CD14-positive monocyte (primary cell): ENCODE data around the gene CLEC19A. TPM values are rescaled to one million over a fixed set of nuclear protein-coding genes. Genes with fewer than 3 reads are reported as not detected.

Experiments
- DNase-seq, 3 donors: peaks; one replicate each; pipeline ENCODE4 v3.0.0-alpha.2; 2011 to 2022
- H2AFZ ChIP-seq: 2 replicates; pipeline ENCODE4 v1.6.0; 2012; ENCODE audit warnings: mild to moderate bottlenecking, low read depth, low read length, inconsistent platforms; ENCODE audit not compliant: insufficient read depth, poor library complexity, severe bottlenecking
- H3K27ac ChIP-seq, 2 donors: 1 replicate in 1 of 2; 2 replicates in 1 of 2; pipeline ENCODE4 v1.5.1; 2012 to 2013; ENCODE audit warnings: low read length in 2 of 2, control low read depth in 1 of 2, inconsistent platforms in 1 of 2, low read depth in 1 of 2, mild to moderate bottlenecking in 1 of 2
- H3K27me3 ChIP-seq, 2 donors: one replicate each; pipeline versions ENCODE4 v1.6.0 to v1.6.1; 2011 to 2013; ENCODE audit warnings: low read length in 2 of 2; ENCODE audit not compliant: control insufficient read depth in 2 of 2, insufficient read depth in 2 of 2
- H3K36me3 ChIP-seq, 2 donors: replicated peaks in 1 of 2; 1 replicate in 1 of 2; 2 replicates in 1 of 2; pipeline versions ENCODE4 v1.5.1 to v1.6.1; 2012 to 2013; ENCODE audit warnings: low read length in 2 of 2, control low read depth in 1 of 2, inconsistent platforms in 1 of 2, mild to moderate bottlenecking in 1 of 2; ENCODE audit not compliant: insufficient read depth in 2 of 2, control insufficient read depth in 1 of 2
- H3K4me1 ChIP-seq, 2 donors: 1 replicate in 1 of 2; 2 replicates in 1 of 2; pipeline versions ENCODE4 v1.5.1 to v1.6.1; 2012 to 2013; ENCODE audit warnings: low read length in 2 of 2, control low read depth in 1 of 2, inconsistent platforms in 1 of 2, mild to moderate bottlenecking in 1 of 2, moderate library complexity in 1 of 2; ENCODE audit not compliant: insufficient read depth in 2 of 2, control insufficient read depth in 1 of 2
- H3K4me2 ChIP-seq: replicated peaks from 2 replicates; pipeline ENCODE3; 2012; ENCODE audit warnings: low read length, moderate library complexity, mild to moderate bottlenecking; ENCODE audit not compliant: poor library complexity, severe bottlenecking; ENCODE audit errors: extremely low read depth
- H3K4me3 ChIP-seq, 3 experiments: fragments of 200-600 bp in 1 of 3; sonication (generic) in 1 of 3; replicated peaks in 1 of 3; 1 replicate in 2 of 3; 2 replicates in 1 of 3; pipeline ENCODE4 v1.5.1; 2011 to 2013; ENCODE audit warnings: low read length in 3 of 3, mild to moderate bottlenecking in 3 of 3, control low read depth in 2 of 3, low read depth in 2 of 3, inconsistent platforms in 1 of 3, moderate library complexity in 1 of 3
- H3K79me2 ChIP-seq: 2 replicates; pipeline ENCODE4 v1.6.0; 2012; ENCODE audit warnings: mild to moderate bottlenecking, control low read depth, inconsistent platforms, low read length, moderate library complexity; ENCODE audit not compliant: insufficient read depth
- H3K9ac ChIP-seq: 2 replicates; pipeline ENCODE4 v1.6.0; 2017; ENCODE audit warnings: low read length, mild to moderate bottlenecking; ENCODE audit not compliant: insufficient read depth, poor library complexity, severe bottlenecking
- H3K9me3 ChIP-seq, 2 donors: replicated peaks in 1 of 2; 1 replicate in 1 of 2; 2 replicates in 1 of 2; pipeline versions ENCODE4 v1.5.1 to v1.6.1; 2012 to 2013; ENCODE audit warnings: low read length in 2 of 2, control low read depth in 1 of 2; ENCODE audit not compliant: control insufficient read depth in 1 of 2, insufficient read depth in 1 of 2
- H4K20me1 ChIP-seq: 2 replicates; pipeline ENCODE4 v1.6.0; 2012; ENCODE audit warnings: mild to moderate bottlenecking, low read length, control low read depth, moderate library complexity; ENCODE audit not compliant: insufficient read depth
- H3K27ac Mint-ChIP-seq, 7 donors: one replicate each; pipeline ENCODE4 v1.8.0; 2020; ENCODE audit warnings: mild to moderate bottlenecking in 7 of 7, mixed read lengths in 7 of 7, moderate library complexity in 6 of 7, inconsistent platforms in 2 of 7
- H3K27me3 Mint-ChIP-seq, 3 donors: one replicate each; pipeline ENCODE4 v1.8.0; 2021 to 2022; ENCODE audit warnings: low read depth in 3 of 3, mild to moderate bottlenecking in 3 of 3, mixed read lengths in 3 of 3, moderate library complexity in 3 of 3, inconsistent platforms in 1 of 3
- H3K36me3 Mint-ChIP-seq, 2 donors: one replicate each; pipeline ENCODE4 v1.8.0; 2020; ENCODE audit warnings: mixed read lengths in 2 of 2, inconsistent platforms in 1 of 2, mild to moderate bottlenecking in 1 of 2
- H3K4me1 Mint-ChIP-seq: one replicate; pipeline ENCODE4 v1.8.0; 2020; ENCODE audit warnings: mild to moderate bottlenecking, mixed read lengths
- H3K4me3 Mint-ChIP-seq, 2 donors: one replicate each; pipeline ENCODE4 v1.8.0; 2020; ENCODE audit warnings: mild to moderate bottlenecking in 2 of 2, mixed read lengths in 2 of 2, moderate library complexity in 1 of 2
- H3K9me3 Mint-ChIP-seq, 7 donors: one replicate each; pipeline ENCODE4 v1.8.0; 2020 to 2022; ENCODE audit warnings: mixed read lengths in 7 of 7, mild to moderate bottlenecking in 6 of 7, moderate library complexity in 6 of 7, inconsistent platforms in 2 of 7
- WGBS: methylation state at CpG from one replicate; pipeline ENCODE4 v1.1.5; 2013; ENCODE audit warnings: missing lambda C conversion rate; ENCODE audit not compliant: insufficient coverage; 5-methylcytosine and 5-hydroxymethylcytosine counted together
- intact Hi-C, 2 donors: fragments of 100-400 bp; cut with micrococcal nuclease; formaldehyde crosslinking; loops; one replicate each; pipeline versions ENCODE4 v1.15.0 to v1.15.1; 2023
- polyA plus RNA-seq, 3 donors: library from polyadenylated mRNA; depleted of rRNA in 1 of 3; unstranded in 2 of 3; stranded (reverse) in 1 of 3; fragments of 300-500 nt in 2 of 3; fragments of >200 nt in 1 of 3; fragmentation: Illumina TruSeq in 2 of 3; gene quantifications; 1 replicate in 2 of 3; 2 replicates in 1 of 3; pipeline ENCODE4 v1.2.3, GENCODE V29; 2012 to 2021
- TF ChIP-seq, protein P1 (sequence below): fragments of 200-600 bp; IDR thresholded peaks from one replicate; pipeline ENCODE4 v1.8.0; 2022; ENCODE audit warnings: antibody characterized with exemption, mild to moderate bottlenecking

CLEC19A gene
- polyA plus RNA-seq, 3 donors, result not detected

DNA sequence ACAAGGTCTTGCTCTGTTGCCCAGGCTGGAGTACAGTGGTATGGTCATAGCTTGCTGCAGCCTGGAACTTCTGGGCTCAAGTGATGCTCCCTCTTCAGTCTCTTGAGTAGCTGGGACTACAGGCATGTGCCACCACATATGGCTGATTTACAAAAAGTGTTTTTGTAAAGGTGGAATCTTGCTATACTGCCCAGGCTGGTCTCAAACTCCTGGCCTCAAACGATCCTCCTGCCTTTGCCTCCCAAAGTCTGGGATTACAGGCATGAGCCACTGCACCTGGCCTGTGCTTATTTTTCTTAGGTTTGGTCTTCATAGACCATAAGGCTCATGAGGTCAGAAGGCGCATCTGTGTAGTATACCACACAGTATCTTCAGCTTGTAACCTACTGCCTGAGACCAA, 5.3 kb downstream of the CLEC19A start:
- H3K9me3 ChIP-seq, result no peaks in the 10 kb centered on the region
- peak overlapping the region in 2 of 7 donors; percentile 4 to 6 for H3K27ac Mint-ChIP-seq
- DNase-seq, result no peak
- no peaks in the 10 kb centered on the region for H3K36me3 Mint-ChIP-seq
- H3K4me2 ChIP-seq, result no peak overlapping the region
- TF ChIP-seq, protein P1, sequence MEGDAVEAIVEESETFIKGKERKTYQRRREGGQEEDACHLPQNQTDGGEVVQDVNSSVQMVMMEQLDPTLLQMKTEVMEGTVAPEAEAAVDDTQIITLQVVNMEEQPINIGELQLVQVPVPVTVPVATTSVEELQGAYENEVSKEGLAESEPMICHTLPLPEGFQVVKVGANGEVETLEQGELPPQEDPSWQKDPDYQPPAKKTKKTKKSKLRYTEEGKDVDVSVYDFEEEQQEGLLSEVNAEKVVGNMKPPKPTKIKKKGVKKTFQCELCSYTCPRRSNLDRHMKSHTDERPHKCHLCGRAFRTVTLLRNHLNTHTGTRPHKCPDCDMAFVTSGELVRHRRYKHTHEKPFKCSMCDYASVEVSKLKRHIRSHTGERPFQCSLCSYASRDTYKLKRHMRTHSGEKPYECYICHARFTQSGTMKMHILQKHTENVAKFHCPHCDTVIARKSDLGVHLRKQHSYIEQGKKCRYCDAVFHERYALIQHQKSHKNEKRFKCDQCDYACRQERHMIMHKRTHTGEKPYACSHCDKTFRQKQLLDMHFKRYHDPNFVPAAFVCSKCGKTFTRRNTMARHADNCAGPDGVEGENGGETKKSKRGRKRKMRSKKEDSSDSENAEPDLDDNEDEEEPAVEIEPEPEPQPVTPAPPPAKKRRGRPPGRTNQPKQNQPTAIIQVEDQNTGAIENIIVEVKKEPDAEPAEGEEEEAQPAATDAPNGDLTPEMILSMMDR, result no peak
- H3K4me1 Mint-ChIP-seq, result peaks cover 30% of the 10 kb centered on the region
- 100% methylated on average over 1 of the region's 2 CpGs for WGBS
- H3K27me3 Mint-ChIP-seq, result peaks cover 3 to 10% (median 9%) of the 10 kb centered on the region in 3 donors
- H3K4me1 ChIP-seq, result peaks cover 23 to 27% of the 10 kb centered on the region in 2 donors
- intact Hi-C loops, result no loop called here
- no peak overlapping the region for H3K4me3 Mint-ChIP-seq
- peaks cover 2 to 3% of the 10 kb centered on the region in 2 donors for H3K27me3 ChIP-seq
- H3K36me3 ChIP-seq, result no peaks in the 10 kb centered on the region
- H3K9me3 Mint-ChIP-seq, result no peaks in the 10 kb centered on the region
- no peaks in the 10 kb centered on the region for H4K20me1 ChIP-seq
- no peak overlapping the region for H3K4me3 ChIP-seq
- H3K79me2 ChIP-seq, result no peaks in the 10 kb centered on the region
- no peak overlapping the region for H3K9ac ChIP-seq
- no peak overlapping the region for H3K27ac ChIP-seq
- H2AFZ ChIP-seq, result no peak overlapping the region

DNA sequence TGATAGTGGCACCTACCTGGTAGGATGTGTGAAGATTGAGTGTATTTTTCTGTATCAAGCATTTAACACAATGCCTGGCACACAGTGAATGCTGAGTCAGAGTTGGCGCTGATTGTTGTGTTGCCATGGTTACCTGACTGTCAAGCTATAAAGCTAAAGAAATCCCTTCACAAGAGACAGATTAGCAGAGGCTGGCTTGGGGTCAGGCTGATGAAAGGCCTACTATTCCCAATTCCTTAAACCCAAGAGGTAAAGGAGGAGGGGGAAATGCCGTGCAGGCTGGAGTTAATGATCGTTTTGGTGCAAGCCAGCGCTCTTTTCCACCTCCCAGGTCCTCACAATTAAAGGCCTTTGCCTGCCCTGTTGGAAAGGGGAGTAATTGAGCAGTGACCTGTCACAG, 5.9 kb downstream of the CLEC19A start:
- Mint-ChIP-seq H3K4me3 (no peak overlapping the region), H3K27me3 (peaks cover 3 to 10% (median 7%) of the 10 kb centered on the region in 3 donors), H3K36me3 (no peaks in the 10 kb centered on the region), H3K27ac (peak overlapping the region in 3 of 7 donors; percentile 2 to 32 (median 4)), H3K4me1 (peaks cover 30% of the 10 kb centered on the region), H3K9me3 (no peaks in the 10 kb centered on the region)
- no peak overlapping the region for H3K27ac ChIP-seq
- H3K79me2 ChIP-seq, result no peaks in the 10 kb centered on the region
- H3K4me1 ChIP-seq, result peaks cover 23 to 27% of the 10 kb centered on the region in 2 donors
- no peaks in the 10 kb centered on the region for H3K9me3 ChIP-seq
- H3K4me2 ChIP-seq, result no peak overlapping the region
- H2AFZ ChIP-seq, result no peak overlapping the region
- no peaks in the 10 kb centered on the region for H4K20me1 ChIP-seq
- WGBS, result no CpG with 5 or more reads among the region's 4 CpGs
- TF ChIP-seq, protein P1, result no peak
- no peak overlapping the region for H3K9ac ChIP-seq
- no peaks in the 10 kb centered on the region for H3K36me3 ChIP-seq
- peaks cover 2% of the 10 kb centered on the region in 2 donors for H3K27me3 ChIP-seq
- intact Hi-C loops, result no loop called here
- DNase-seq, result peak; percentile 23 to 65 (median 58)
- H3K4me3 ChIP-seq, result no peak overlapping the region
